GM18861 (cell line): Measurements from ENCODE around the gene SPINK5.

Source experiments
- ATAC-seq: cut with Tn5 transposase; IDR thresholded peaks from one replicate; pipeline ENCODE4 v1.9.1; 2021; ENCODE audit not compliant: unreplicated experiment

Gene SPINK5

DNA sequence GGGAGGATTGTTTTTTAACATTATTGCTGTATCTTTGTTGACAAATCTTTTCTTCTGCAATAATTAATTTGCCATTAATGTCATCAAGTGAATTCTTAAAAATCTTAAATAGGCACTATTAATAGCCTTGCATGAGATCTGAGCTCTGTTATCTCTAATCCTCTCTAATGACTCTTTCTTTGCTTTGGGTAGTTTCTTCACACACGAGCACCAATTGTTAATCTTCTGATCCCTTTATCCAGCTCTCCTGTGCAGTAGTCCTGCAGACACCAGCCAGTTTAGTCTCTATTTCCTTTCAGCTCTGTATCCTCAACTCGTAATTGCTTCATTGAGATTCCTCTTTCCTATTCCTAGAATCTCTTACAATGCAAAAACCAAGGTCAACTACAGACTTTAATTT lies 112.7 kb downstream of the SPINK5 start:
- no peak for ATAC-seq

DNA sequence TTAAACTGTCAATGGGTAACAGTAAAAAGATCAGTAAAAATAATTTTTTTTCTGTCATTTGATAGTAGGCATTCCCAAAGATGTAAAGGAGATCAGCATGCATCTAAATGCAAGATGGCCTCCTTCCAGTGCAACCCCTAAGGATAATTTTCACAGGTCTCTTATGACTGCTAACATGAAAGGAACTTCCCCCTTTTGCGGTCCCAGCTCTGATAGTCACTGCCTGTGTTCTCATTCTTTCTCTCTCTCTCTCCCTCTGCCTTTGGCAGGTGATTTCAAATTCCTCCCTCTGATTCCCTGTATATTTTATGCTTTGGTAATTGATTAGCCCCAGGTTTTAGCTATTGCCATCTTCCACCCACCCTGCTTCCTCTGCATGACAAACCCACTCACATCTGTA lies 113.4 kb downstream of the SPINK5 start:
- ATAC-seq = no peak

DNA sequence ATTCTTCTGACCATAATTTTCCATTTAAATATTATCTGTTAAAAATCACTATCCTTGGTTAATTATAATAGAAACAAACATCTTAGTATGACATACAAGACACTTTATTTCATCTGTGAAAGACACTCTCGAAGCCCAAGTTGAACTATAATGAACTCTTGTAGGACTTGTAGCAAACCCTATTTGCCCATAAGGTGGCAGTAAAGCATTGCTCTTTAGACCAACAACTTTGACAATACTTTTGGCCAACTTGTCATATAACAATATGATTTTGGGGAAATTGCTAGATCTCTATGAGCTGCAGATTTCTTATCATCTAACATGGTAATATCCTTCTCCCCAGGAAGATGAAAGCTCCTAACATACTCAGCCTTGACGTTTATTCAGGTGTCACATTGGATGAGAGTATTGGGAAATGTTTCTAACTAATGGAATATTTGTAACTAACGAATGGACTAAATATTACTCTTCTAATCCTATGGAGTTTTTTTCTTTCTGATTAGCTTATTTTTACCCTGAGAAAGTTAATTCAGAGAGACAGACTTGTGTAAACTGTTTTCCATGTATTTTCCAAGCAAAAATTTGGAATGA lies 115.5 kb downstream of the SPINK5 start:
- ATAC-seq = peak; percentile 68

DNA sequence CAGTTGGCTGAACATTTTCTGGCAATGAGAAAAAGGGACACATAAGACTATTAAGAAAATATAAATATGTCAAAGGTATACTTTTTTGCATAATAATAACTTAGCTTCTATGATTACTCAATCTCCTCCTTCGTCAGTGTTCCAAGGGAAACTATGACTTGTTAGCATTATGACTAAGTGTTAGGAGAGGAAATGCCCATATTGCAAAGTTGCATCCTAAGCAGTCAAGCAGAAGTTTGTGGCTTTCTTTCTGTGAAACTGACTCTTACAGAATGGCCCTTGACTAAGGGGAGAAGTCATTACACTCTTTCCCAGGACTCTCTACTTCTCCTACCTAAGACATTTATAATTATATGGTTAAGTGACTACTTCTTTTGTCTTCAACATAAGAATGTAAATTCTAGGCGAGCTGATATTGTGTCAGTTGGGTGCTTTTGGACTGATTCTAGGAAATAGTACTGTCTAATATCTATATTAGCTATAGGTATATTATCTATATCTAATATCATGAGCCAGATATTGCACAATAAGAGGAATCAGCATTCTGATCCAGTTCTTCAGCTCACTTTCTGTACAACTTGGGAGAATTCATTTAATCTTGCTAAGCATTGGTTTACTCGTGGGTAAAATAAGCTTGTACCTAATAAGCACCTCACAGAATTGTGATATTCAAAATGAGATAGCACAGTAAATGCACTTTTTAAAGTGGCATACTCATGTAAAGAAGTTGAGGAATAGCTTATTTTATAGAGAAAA lies 122.6 kb downstream of the SPINK5 start:
- peak; percentile 64 for ATAC-seq
